Ascending aorta (tissue), 2 donors: ENCODE measurements around the gene GRIA1. TPM values are rescaled to one million over a fixed set of nuclear protein-coding genes. Genes with fewer than 3 reads are reported as not detected.

Source experiments
- DNase-seq, 2 donors: peaks; one replicate each; pipeline ENCODE4 v3.0.0-alpha.2; 2019; ENCODE audit warnings: low spot score in 2 of 2
- H3K27ac ChIP-seq, 2 donors: fragments of 200-600 bp; sonication (generic); one replicate each; pipeline ENCODE4 v1.5.1; 2016 to 2017; ENCODE audit warnings: mild to moderate bottlenecking in 1 of 2
- H3K27me3 ChIP-seq: fragments of 200-600 bp; sonication (generic); one replicate; pipeline ENCODE4 v1.5.1; 2017
- H3K36me3 ChIP-seq, 2 donors: fragments of 200-600 bp; sonication (generic); one replicate each; pipeline ENCODE4 v1.5.1; 2016
- H3K4me1 ChIP-seq, 2 donors: fragments of 200-600 bp; sonication (generic); one replicate each; pipeline ENCODE4 v1.5.1; 2016 to 2017; ENCODE audit warnings: mild to moderate bottlenecking in 1 of 2
- H3K4me3 ChIP-seq, 2 donors: fragments of 200-600 bp; sonication (generic); one replicate each; pipeline ENCODE4 v1.5.1; 2016 to 2017; ENCODE audit warnings: mild to moderate bottlenecking in 1 of 2
- H3K9me3 ChIP-seq, 2 donors: fragments of 200-600 bp; sonication (generic); one replicate each; pipeline ENCODE4 v1.5.1; 2016
- intact Hi-C: fragments of 100-400 bp; cut with DNase I; formaldehyde crosslinking; loops from one replicate; pipeline ENCODE4 v1.15.1; 2023
- total RNA-seq: library from RNA; depleted of rRNA; stranded (reverse); fragments of >200 nt; gene quantifications from one replicate; pipeline ENCODE4 v1.1.0, GENCODE V29; 2016
- TF ChIP-seq, protein P1 (sequence below), 3 experiments: fragments of 200-600 bp in 2 of 3; fragments of 450-650 bp in 1 of 3; sonication (generic) in 2 of 3; IDR thresholded peaks; one replicate each; pipeline ENCODE4 v1.5.1; 2016 to 2019; ENCODE audit warnings: antibody characterized with exemption in 3 of 3, mild to moderate bottlenecking in 1 of 3, moderate library complexity in 1 of 3

The GRIA1 gene
- total RNA-seq, 1 donor from 2014 or later = 7.0 TPM

DNA sequence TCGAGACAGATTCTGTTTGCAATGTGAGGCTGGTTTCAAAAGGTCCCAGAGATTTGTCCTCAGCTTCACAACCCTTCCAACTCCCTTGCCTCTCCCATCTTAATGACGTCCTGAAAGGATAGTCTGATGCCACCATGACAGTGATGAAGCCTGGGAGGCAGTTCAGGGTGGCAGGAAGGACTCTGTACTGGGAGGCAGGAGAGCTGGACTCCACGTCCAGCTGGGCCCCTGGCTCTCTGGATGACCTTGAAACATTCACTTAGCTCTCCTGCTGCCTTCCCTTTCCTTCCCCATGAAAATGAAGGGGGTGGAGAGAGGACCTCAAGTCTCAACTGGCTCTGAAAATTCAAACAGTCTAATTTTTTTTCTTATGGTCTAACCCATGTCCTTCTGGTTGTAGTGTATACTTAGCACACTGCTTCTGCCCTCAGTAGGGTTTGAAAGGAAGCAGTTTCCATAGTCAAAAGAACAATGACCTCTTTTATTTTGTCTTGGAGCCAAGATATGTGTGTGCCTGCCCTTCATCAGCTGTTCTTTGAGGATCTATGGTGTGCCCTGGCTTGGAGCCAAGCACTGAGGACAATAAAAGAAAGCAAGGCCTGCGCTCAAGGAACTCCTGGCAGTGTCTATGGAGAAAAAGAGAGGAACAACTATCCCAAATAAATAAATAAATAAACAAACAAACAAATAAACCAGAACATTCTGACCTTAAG is 188.3 kb downstream of the GRIA1 start:
- Histone ChIP-seq H3K4me3 (no peak overlapping the region), H3K27me3 (no peaks in the 10 kb centered on the region), H3K9me3 (no peaks in the 10 kb centered on the region), H3K36me3 (peaks cover 0 to 20% of the 10 kb centered on the region in 2 donors), H3K27ac (no peak overlapping the region), H3K4me1 (no peaks in the 10 kb centered on the region)
- DNase-seq = no peak
- intact Hi-C loops = no loop called here
- TF ChIP-seq, protein P1, sequence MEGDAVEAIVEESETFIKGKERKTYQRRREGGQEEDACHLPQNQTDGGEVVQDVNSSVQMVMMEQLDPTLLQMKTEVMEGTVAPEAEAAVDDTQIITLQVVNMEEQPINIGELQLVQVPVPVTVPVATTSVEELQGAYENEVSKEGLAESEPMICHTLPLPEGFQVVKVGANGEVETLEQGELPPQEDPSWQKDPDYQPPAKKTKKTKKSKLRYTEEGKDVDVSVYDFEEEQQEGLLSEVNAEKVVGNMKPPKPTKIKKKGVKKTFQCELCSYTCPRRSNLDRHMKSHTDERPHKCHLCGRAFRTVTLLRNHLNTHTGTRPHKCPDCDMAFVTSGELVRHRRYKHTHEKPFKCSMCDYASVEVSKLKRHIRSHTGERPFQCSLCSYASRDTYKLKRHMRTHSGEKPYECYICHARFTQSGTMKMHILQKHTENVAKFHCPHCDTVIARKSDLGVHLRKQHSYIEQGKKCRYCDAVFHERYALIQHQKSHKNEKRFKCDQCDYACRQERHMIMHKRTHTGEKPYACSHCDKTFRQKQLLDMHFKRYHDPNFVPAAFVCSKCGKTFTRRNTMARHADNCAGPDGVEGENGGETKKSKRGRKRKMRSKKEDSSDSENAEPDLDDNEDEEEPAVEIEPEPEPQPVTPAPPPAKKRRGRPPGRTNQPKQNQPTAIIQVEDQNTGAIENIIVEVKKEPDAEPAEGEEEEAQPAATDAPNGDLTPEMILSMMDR (IDR thresholded peaks at IDR 0.05) = no peak

DNA sequence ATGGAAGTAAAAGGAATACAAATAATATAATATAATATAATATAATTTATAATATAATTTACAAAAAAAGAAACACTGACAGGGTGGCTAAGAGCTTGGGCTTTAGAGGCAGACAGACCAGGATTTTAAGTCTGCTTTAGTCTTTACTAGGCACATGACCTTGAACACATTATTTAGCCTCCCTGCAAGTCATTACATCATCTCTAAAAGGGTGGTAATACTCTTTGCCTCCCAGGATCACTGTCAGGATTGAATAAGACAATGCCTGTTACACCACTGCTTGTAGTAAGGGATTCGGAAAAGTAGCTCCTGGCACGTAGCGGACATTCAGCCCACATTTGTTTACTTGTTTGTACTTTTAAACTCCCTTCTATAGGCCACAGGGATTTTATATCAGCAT is 199.8 kb downstream of the GRIA1 start:
- DNase-seq = no peak
- H3K9me3 ChIP-seq = no peaks in the 10 kb centered on the region
- intact Hi-C loops = no loop called here
- no peaks in the 10 kb centered on the region for H3K4me1 ChIP-seq
- H3K27ac ChIP-seq = no peak overlapping the region
- H3K36me3 ChIP-seq = no peaks in the 10 kb centered on the region
- TF ChIP-seq, protein P1 (IDR thresholded peaks at IDR 0.05) = no peak
- no peak overlapping the region for H3K4me3 ChIP-seq
- H3K27me3 ChIP-seq = no peaks in the 10 kb centered on the region

DNA sequence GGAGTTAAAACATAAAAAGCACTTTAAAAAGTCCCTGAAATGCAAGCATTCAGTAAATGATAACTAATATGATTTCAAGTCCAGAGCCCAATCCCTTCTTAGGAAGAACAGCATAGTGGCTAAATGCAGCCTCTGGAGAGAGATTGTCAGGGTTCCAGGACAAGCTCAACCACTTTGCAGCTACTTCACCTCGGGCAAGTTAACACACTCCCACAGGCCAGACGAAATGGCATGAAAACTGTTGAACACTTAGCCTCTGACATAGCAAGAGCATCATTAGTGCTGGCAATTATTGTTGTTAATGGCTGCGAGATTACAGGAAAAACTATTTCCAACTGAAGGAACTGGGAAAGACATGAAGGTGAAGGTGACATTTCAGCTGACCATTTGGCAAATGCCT is 205.8 kb downstream of the GRIA1 start:
- H3K36me3 ChIP-seq = no peaks in the 10 kb centered on the region
- no peaks in the 10 kb centered on the region for H3K9me3 ChIP-seq
- H3K27me3 ChIP-seq = no peaks in the 10 kb centered on the region
- no peak overlapping the region for H3K4me3 ChIP-seq
- no peak overlapping the region for H3K27ac ChIP-seq
- TF ChIP-seq, protein P1 (IDR thresholded peaks at IDR 0.05) = no peak
- no peak for DNase-seq
- intact Hi-C loops = no loop called here
- H3K4me1 ChIP-seq = no peaks in the 10 kb centered on the region

DNA sequence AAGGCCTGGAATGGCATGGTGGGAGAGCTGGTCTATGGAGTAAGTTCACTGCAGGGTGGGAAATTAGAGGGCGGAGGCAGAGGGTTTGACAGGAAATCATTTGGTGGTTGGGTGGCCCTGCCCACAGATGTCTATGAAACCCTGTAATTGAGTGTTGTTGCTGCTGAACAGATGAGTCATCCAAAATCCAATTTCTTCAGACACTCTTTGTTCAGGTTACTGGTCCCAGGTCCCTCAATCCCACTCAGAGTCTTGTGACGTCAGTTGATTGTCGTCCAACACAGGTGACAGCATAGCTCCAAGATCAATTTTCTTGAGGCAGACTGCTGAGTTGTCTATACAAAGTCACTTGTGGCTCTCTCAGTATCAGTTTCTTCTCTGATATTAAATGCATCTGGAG is 208.6 kb downstream of the GRIA1 start:
- DNase-seq = no peak
- TF ChIP-seq, protein P1 (IDR thresholded peaks at IDR 0.05) = no peak
- no peaks in the 10 kb centered on the region for H3K27me3 ChIP-seq
- H3K36me3 ChIP-seq = no peaks in the 10 kb centered on the region
- no peak overlapping the region for H3K27ac ChIP-seq
- intact Hi-C loops = no loop called here
- H3K9me3 ChIP-seq = no peaks in the 10 kb centered on the region
- H3K4me1 ChIP-seq = no peaks in the 10 kb centered on the region
- no peak overlapping the region for H3K4me3 ChIP-seq

DNA sequence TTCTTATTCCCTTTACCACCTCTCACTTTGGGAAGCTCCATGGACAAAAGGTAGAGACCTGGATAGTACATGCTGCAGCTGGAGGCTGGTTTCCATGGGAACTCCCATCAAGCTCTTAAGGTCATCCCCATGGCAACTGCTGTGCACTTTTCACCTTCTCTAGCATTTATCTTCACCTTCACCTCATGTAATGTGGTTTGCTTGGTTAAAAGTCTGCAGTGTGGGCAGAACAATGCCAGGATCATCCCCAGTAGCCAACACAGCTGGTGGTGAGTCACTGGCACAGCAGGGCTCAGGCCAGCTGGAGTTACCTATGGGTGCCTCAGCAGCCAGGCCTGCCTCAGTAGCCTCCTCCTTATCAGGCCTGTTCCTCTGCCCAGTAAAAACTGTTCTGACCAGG is 210.5 kb downstream of the GRIA1 start:
- no peak for DNase-seq
- no peaks in the 10 kb centered on the region for H3K4me1 ChIP-seq
- TF ChIP-seq, protein P1 (IDR thresholded peaks at IDR 0.05) = no peak
- no peak overlapping the region for H3K27ac ChIP-seq
- no peak overlapping the region for H3K4me3 ChIP-seq
- no peaks in the 10 kb centered on the region for H3K27me3 ChIP-seq
- H3K36me3 ChIP-seq = no peaks in the 10 kb centered on the region
- intact Hi-C loops = no loop called here
- H3K9me3 ChIP-seq = no peaks in the 10 kb centered on the region

DNA sequence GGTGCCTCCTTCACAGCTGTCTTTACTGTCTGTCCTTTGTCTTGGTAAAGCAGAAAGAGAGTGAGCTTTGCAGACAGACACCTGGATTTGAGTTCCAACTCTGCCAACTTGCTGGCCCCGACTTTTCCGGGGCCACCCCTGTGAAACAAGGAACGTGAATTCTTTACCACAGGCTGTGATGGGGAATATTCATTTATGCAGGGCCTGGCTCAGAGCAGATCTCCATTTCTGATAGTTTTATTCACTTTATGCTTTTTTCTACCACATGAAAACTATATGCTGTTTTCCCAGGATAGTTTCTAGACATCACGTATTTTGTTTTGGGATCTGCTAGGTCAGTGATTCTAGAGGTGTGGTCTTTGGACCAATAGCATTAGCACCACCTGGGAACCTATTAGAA is 211.8 kb downstream of the GRIA1 start:
- intact Hi-C loops = no loop called here
- Histone ChIP-seq H3K27ac (no peak overlapping the region), H3K4me3 (no peak overlapping the region), H3K27me3 (no peaks in the 10 kb centered on the region), H3K36me3 (no peaks in the 10 kb centered on the region), H3K9me3 (no peaks in the 10 kb centered on the region), H3K4me1 (no peaks in the 10 kb centered on the region)
- DNase-seq = no peak
- TF ChIP-seq, protein P1 (IDR thresholded peaks at IDR 0.05) = no peak
